Nucleus accumbens (tissue), 56 donors: Measurements from ENCODE around the gene GART.
"Not testable (repeated sequence)": the region's sequence is repeated elsewhere in the genome, so short reads cannot be mapped to it uniquely, and the experiment has no call there.

Source experiments
- DNase-seq, 56 donors: peaks; one replicate each; lab custom pipeline; 2025; lab: John Stamatoyannopoulos, UW

GART gene

DNA sequence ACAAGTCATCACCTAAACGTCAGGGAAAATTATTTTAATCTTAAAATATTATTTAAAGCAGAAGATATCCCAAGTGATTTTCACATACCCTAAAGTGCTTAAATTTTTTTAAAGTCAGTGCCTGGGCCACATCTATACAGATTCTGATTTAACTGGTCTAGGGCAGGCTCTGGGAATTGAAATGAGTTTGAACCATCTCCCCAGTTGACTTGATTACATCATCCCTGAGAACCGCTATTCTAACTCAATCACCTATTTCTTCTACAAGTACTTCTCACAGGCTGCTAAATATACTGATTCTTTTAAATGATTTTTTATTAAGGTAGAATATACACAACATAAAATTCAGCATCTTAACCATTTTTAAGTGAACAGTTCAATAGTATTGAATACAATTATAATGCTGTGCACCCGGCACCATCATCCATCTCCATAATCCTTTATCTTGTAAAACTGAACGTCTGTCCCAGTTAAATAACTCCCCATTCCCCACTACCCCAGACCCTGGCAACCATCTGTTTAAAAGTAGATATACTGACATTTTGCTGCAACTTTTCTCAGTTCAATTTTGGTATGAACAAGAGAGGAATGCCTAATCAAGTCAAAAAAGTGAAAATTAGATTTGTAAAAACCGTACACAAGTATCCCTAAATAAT is 19.5 kb downstream of the GART start:
- DNase-seq: no peak

GRCh38 chr21:33518899-33519298 is 23.0 kb downstream of the GART start:
- DNase-seq: no peak

GRCh38 chr21:33514229-33514628 is 27.7 kb downstream of the GART start:
- no peak for DNase-seq

GRCh38 chr21:33512481-33512880 is 29.4 kb downstream of the GART start:
- no peak for DNase-seq

- DNase-seq: no peak
These were observed 30.3 kb downstream of the GART start for GRCh38 chr21:33511639-33512038.

DNA sequence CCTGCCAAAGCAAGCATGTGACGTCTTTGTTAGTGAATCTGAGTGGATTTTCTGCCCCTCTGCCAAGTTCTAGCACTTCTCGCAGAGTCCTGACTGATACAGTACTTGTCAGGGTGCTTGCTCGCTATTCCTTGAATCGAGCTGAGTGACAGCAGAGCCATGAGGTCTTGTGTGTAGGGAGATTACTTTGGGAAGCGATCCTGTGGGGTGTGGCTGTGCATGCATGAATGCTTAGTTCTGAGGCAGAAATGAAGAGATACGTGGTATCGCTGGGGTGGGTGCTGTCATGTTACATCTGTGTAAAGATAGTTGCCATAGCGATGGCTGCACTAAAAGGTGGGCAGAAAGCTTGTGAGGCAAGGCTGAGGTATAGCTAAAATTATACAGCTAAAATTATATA is 31.1 kb downstream of the GART start:
- peak in 40 of 56 donors; percentile 2 to 77 (median 31) for DNase-seq

DNA sequence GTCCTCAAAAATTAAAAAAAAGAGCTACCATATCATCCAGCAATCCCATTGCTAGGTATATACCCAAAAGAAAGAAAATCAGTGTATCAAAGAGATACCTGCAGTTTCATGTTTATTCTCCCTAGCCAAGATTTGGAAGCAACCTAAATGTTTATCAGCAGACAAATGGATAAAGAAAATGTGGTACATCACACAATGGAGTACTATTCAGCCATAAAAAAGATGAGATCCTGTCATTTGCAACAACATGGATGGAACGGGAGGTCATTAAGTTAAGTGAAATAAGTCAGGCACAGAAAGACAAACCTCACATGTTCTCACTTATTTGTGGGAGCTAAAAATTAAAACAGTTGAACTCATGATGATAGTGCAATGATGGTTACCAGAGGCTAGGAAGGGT is 34.9 kb downstream of the GART start:
- DNase-seq: not testable (repeated sequence)

DNA sequence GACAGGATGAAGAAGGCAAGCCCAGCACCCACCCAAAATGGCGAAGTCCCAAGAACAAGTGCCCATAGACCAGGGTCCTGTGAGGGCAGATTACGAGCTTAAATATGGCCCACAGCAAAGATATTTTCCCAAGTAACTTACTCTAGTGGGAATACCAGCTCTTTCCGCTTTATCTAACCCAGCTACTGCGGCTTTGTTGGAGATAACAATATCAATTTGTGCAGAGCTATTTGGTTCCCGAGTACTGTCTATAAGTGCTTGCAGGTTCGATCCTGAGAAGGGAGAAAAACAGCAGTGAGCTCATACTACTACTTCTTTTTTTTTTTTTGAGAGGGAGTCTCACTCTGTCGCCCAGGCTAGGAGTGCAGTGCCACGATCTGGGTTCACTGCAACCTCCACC is 36.1 kb downstream of the GART start:
- DNase-seq: no peak

GRCh38 chr21:33496345-33496744 is 45.6 kb downstream of the GART start:
- DNase-seq: no peak

DNA sequence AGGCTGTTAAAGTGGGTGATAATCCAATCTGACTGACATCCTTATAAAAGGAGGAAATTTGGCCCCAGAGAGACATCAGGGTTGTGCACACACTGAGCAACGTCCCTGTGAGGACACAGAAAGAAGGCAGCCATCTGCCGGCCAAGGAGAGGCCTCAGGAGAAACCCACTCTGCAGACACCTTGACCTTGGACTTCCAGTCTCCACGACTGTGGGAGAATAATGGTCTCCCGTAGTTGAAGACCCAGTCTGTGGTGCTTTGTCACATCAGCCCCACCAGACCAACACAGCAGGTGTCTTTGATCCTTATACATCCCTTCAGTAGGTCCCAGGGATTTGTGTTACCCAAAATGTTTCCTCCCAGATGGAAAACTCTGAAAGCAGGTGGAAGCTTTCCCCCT is 46.2 kb downstream of the GART start:
- DNase-seq: no peak

DNA sequence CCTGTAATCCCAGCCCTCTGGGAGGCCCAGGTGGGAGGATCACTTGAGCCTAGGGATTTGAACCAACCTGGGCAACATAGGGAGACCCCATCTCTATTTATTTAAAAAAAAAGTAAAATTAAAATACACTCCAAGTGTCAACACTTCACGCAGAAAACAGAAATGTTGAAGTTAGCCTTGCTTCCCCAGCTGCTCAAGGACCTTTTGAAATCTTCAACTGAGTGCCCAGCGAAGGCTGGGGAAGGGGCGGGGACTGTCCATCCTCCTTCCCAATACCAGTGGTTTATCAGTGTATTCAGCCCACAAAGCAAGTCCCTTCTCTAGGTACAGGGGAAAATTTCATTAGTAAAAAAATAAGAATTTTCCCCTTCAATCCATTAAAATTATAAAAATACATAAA is 48.2 kb downstream of the GART start:
- no peak for DNase-seq

- DNase-seq: no peak
These were observed 49.3 kb downstream of the GART start for GRCh38 chr21:33492571-33492970.

DNA sequence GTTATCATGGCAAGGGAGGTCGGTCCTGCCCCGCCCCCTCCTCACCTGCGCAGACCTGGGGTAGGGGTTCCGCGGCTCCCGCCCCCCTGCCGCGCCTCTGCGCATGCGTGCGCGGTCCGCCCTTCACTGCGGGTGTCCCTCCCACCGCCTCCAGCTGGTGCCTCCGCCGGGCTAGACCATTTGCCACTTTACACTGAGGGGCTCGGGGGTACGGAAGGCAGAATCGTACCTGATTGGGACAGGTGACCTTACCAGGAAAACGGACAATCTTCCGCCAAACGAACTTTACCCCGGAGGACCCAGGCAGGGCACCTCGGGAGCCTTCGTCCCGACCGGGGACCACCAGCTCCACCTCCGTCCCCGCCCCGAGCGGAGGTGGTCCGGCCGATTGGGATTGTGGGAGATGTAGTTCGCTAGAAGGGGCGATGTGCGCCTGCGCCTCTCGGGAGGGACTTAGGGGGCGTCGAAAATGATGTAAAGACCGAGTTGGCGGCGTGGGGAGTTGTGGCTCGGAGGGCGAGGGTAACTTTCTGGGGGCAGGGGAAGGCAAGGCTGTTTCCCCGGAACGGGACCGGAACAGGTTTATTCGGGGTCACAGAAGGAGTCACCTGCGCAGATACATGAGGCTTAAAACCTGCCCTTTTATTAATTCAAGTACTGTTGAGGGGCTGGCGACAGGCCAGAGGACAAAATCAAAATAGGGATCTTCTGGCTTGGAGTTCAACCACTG is 50.4 kb downstream of the GART start, which contains the start of gene DNAJC28:
DNAJC28 (minus strand) TSS at position 344 of the 730 bp plus-strand sequence. CDS start 2,323 bp downstream, outside the sequence.
- DNase-seq: peak; percentile 38 to 98 (median 93)

- peak in 1 of 56 donors; percentile 36 for DNase-seq
These were observed 50.9 kb downstream of the GART start for GRCh38 chr21:33490991-33491372.

DNA sequence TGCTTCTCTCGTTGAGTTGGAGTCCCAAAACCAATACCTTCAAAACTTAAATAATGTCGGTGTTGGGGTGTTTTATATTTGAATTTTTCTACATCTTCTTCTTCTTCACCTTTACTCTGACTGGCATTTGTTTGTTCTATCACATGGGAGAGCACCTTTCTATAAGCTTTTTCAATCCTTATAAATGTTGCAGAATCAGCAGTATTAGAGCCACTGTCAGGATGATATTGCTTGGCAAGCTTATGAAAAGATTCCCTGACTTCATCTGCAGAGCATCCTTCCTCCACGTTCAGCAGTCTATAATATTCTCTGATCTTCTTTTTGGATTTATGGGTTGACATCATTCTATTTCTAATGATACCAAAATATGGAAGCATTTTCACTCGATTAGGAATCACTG is 53.0 kb downstream of the GART start:
- no peak for DNase-seq

GRCh38 chr21:33487996-33488395 is 53.9 kb downstream of the GART start:
- DNase-seq: no peak

DNA sequence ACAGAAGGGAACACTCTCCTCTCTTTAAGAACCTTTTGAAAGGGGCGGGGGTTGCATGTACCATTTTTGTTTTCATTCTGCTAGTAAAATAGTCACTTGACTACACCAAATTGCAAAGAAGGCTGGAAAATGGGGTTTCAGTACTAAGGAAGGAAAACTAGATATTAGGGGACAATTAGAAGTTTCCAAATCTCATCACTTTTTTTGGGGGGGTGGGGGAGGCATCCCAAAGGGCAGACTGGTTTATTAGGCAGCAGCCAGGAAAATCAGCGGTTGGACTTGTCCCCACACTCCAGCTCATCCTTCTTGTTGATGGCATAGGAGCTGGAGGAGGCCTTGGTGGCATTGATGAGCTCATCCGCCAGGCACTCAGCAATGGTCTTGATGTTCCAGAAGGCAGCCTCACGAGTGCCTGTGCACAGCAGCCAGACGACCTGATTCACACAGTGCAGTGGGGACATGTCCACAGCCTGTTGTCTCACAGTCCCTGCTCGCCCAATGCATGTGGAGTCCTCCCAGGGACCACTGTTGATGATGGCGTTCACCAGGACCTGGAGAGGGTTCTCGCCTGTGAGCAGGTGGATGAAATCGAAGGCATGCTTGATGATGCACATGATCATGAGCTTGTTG is 60.5 kb downstream of the GART start:
- DNase-seq: no peak

DNA sequence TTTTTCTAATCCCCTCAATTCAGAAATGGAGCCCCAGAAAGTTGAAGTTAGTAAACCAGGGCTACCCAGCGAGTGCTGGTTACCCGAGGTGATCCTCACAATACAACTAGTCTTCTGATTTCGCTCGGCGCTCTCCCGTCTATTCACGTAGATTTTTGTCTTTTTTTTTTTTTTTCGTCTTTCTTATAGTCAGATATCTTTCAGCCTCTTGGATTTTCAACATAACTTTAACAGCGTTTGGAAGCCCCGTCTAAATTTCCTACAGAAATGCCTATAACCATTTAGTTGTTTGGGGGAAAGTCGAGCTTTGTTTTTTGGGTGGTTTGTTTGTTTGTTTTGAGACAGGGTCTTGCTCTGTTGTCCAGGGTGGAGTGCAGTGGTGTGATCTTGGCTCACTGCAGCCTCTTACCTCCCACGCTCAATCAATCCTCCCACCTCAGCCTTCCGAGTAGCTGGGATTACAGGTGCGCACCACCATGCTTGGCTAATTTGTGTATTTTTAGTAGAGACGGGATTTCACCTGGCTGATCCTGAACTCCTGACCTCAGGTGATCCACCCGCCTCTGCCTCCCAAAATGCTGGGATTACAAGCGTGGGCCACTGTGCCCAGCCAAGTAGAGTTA is 61.3 kb downstream of the GART start:
- no peak for DNase-seq

DNA sequence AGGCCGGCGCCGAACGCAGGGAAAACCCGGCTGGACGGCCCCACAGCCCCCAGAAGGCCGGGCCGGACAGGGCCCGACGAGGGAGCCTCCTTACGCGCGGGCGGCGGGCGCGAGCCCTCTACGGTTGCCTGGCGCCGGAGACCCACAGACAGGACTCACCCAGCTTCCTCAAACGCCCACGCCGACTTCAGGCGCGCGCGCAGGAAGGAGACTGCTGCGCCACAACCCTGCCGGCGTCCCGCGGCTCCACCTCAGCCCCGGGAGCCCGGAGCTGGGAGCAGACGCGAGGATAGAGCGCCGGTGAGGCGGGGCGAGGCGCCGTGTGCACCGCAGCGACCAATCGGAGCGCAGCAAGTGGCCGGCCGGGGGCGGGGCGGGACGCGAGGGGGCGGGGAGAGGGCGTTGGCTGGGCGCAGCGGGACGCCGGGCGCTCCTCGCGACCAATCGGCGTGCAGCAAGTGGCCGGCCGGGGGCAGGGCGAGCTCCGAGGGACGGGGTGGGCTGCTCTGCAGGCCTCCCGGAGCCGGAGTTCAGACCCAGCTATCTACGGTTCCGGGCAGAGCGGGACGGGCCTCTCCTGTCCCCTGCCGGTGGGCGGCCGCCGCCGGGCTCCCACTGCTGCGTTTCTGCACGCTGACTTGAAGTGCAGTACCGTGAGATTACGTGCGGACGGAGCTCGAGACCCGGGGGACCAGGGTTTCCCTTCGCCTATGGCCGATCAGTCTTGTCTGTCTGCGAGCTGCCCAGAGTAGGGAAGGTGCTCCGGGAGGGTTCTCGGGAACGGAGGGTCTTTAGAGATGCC is 62.0 kb downstream of the GART start, which contains the start of gene TMEM50B:
TMEM50B (minus strand) TSS at position 296 of the 802 bp plus-strand sequence. CDS start 11,089 bp downstream, outside the sequence.
- peak; percentile 75 to 99 (median 96) for DNase-seq
